LNCAP (cell line): ENCODE measurements around the gene RELL1.

ENCODE experiments used
- CTCF ChIP-seq: fragments of 450-650 bp; IDR thresholded peaks from 2 replicates; pipeline ENCODE4 v1.5.1; 2017; ENCODE audit warnings: mild to moderate bottlenecking

The RELL1 gene

GRCh38 chr4:37628977-37629609 lies 57.1 kb downstream of the RELL1 start:
- no peak for TF ChIP-seq CTCF

GRCh38 chr4:37627263-37627662 lies 58.9 kb downstream of the RELL1 start:
- no peak for TF ChIP-seq CTCF

DNA sequence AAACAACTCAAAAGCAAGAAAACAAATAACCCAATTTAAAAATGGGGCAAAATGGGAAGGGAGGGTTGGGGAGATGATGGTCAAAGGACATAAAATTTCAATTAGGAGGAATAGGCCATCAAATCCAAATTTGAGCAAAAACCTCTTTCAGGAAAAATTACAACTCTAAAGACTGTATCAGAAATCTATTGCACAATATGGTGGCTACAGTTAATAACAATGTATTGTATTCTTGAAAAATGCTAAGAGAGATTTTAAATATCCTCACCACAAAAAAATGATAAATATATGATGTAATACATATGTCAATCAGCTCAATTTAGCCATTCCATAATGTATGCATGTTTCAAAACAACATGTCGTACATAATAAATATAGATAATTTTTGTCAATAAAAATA lies 60.7 kb downstream of the RELL1 start:
- no peak for TF ChIP-seq CTCF

- no peak for TF ChIP-seq CTCF
These were observed 62.2 kb downstream of the RELL1 start for GRCh38 chr4:37623940-37624339.

DNA sequence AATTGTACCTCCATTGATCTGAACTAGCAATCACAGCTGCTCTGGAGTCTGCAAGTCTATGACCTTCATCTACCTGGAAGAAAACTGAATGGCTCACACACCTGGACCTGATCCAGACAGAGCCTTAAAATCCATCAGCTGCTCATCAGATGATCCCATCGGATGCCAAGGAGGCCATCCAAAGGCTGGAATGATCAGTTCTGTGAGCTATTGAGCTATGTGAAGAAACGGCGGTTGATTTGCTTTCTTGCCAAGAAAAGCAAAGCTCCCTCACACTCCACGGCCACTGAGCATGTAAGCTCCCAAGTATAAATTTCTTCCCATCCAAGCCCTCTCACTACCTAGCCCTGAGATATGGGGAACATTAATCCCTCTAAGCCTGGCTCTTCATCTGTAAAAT lies 63.1 kb downstream of the RELL1 start:
- TF ChIP-seq CTCF, result no peak

GRCh38 chr4:37620176-37620575 lies 66.0 kb downstream of the RELL1 start:
- no peak for TF ChIP-seq CTCF

- TF ChIP-seq CTCF, result no peak
These were observed 70.5 kb downstream of the RELL1 start for GRCh38 chr4:37615720-37616063.
